Stimulated activated CD8-positive, alpha-beta memory T cell treated with anti-CD3 and anti-CD28 coated beads, Interleukin-2, amount 100 ng/mL, for 48 hours (primary cell): Measurements from ENCODE around the gene PALD1.
"Not testable (repeated sequence)": the region's sequence is repeated elsewhere in the genome, so short reads cannot be mapped to it uniquely, and the experiment has no call there.

ENCODE experiments used
- DNase-seq, 2 donors: peaks; one replicate each; pipeline ENCODE4 v3.0.0-alpha.2; 2020; ENCODE audit warnings: low read depth in 2 of 2

PALD1 gene

DNA sequence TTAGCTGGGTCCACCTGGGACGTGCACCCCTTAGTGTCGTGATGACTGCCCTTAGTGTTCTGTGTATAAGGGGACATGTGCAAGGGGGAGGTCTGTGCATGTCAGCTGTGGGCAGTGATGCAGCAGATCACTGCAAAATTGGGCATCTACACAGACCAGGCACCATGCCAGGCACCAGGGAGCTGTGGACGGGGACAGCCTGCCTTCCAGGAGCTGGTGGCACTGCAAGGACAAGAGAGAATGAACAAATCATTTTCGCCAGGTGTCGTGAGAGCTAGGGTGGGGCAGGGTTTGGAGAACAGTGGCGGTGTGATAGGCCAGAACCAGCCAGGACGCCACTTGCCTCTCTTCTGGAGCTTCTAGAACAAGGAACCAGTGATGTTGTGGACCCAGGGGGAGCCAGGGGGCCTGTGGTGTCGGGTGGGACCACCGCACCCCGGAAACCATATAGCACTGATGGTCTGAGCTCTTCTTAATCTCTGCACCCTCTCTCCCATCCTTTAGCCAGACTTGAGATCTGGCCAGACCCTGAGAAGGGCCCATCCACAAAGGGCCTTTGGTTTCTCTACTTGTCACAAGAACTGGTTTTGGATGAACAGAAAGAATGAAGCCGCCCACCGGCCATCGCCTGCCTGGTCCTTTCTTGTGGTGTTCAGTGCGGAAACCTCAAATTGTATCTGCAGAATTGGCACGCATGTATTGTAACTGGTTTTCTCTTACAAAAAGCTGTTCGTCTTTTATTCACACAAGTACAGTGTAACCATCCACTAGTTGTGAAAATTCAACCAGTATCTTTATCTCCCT, 93.3 kb downstream of the PALD1 start:
- no peak for DNase-seq

DNA sequence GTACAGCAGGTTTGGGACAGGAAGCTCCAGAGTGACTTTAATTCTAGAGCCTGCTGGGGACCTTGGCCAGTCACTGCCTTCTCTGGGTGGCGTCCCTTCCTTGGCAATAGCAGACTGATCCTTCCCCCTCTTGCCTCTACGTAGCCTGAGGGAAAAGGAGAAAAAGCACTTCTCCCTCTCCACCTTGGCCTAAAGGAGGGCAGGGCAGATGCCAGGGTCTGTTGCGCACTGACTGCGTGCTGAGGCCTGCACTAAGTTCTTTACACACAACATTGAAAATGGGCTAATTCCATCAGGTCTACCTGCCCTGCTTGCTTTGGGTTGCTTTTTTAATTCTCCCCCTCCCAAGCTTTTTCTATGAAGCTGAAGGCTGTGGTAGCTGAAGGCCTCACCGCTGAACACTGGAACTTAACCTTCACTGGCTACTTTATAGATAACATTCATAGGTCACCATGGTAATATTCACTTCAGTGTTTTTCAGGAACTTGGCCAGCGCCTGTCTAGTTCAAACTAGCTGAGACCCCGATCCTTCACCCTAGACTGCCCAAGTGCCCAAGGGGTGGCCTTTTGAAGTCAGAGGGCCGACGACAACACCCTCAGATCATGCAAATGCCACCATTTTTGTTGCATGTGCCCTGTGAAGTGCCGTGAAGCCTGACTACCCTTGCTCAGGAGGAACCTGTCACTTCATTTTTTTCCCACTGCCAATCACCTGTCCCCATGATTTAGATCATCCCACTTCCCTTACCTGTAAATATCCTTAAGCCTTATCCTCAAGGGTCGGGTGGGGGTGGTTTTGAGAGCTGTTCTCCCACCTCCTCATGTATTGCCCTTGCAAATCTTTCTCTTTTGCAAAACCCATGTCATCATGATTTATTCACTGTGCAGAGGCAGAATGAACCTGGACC, 95.3 kb downstream of the PALD1 start:
- no peak for DNase-seq

DNA sequence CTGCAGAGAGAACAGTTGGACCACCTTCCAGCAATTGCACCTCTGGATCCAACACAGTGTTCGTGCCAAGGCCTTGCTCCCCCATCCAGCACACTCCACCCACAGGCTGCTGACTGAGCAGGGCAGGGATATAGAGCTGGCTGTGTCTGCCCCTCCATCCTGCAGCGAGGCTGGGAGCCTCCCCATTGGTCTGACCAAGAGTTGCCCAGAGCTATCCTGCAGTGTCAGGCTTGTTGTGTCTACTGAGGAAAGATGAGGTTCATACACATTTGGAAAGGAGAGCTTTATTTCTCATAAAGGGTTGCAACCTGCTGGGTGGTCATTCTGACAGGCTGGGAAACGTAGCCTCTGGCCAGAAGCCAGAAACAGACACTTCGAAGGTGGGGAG, 96.9 kb downstream of the PALD1 start:
- DNase-seq = no peak

DNA sequence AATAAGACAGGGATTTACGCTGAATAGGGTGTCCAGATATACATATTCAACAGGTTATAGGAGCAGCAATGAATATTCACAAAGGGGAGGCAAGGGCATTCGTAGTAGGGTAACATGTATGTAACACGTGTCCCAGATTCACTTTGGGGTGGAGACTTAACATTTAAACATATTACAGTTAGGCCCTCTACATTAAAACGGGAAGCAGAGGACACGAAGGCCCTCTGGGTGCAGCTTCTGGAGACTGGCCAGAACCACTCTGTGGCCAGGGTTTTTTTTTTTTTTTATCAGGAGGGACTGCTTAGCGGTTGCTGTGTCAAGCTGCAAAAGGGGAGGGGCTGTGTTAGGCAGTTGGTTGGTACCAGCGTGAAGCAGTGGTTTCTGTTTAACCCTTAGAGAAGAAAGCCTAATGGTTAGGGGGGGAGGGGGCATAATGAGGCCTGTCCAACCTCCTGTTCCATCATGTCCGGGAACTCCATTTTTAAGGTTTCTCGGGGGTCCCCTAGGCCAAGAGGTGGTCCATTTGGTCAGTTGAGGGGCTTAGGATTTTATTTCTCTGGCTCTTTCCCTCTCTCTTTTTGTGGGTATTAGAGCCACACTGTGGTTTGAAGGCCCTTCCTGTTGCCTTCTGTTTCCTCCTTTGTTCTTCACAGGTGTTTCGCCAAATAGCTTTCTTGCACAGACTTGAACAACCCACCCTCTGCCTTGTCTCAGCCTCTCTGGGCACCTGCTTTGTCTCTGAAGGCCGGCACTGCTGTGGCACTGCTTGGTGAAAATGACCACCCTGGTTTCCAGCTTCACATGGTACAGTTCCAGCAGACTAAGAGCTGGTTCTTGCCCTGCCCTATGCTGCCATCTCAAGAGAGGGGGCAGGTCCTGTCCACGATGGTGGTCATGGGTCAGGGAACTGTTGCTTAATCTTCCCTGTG, 97.6 kb downstream of the PALD1 start:
- no peak for DNase-seq

DNA sequence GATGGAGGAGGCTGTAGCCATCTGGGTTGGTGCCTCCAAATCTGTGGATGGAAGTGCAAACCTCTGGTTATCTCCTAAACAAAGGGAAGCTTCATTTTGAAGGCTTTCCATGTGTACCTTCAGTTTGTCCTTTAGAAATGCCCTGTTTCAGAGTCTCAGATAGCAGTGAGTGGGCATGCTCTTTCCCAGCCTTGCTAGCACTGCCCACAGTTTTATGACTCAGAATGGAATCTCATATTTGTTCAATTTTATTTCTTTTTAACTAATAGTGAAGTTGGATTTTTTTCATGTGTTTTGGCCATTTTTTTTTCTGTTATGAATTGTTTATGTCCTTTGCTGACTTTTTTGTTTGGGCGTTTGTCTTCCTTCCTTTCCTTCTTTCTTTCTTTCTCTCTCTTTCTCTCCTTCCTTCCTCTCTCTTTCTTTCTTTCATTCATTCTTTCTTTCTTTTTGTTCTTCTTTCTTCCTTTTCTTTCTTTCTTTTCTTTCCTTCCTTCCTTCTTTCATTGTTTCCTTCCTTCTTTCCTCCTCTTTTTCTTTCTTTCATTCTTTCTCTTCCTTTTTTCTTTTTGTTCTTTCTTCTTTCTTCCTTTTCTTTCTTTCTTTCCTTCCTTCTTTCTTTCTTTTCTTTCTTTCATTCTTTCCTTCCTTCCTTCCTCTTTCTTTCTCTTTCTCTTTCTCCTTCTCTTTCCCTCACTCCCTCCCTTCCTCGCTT, 98.4 kb downstream of the PALD1 start:
- no peak for DNase-seq

DNA sequence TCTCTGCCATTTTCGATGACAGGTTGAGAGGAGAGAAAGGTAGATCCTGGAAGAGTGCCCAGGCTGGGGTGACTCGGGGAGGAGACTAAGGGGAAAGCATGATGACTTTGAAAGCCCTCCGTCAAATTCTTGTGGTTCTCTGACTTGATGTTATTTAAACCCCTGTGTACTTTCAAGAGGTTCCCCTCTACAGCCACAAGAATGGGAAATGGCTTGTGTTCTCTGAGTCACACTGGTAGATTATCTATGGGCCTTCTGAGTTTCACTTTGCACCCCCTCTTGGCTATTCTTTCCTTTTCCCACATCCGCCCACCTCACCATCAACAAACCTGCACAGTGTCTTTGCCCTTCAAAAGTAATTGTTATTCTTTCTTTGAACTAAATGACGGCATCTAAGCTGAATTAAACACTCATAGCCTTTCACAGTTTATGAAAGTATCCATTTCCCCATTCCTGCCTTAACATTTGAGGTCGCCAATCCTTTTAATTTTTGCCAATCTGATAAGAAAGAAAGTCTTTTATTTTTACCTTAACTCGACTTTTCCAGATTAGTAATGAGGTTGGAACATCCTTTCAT, 99.9 kb downstream of the PALD1 start:
- peak in 1 of 2 donors; percentile 66 for DNase-seq

DNA sequence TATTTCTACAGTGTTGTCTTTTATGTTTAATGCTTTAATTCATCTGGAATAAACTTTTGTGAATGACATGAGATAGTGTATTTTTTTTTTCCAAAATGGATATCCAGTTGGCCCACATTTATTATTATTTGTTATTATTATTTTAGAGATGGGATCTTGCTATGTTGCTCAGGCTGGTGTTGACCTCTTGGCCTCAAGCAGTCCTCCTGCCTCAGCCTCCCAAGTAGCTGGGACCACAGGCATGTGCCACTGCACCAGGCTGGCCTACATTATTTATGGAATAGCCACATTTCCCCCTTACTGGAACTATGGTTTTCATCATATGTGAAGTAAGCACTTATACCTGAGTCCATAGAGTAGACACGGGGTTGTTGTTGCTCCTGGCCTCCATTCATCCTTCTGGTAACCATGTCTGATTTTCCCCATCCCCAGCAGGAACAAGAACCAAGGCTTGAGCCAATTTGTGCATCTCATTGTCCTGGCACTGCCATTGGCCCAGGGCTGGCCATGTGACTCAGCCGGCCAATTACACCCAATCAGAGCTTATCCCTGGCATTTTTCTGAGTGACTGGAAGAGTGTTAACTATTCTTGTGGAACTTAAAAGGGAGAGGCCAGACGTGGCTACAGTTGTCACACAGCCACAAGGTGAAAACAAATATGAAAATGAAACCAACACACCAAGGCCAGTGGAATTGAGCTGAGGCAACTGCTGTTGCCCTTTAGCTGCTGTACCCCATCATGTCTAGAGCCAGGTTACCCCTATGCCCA, 100.9 kb downstream of the PALD1 start:
- no peak for DNase-seq

DNA sequence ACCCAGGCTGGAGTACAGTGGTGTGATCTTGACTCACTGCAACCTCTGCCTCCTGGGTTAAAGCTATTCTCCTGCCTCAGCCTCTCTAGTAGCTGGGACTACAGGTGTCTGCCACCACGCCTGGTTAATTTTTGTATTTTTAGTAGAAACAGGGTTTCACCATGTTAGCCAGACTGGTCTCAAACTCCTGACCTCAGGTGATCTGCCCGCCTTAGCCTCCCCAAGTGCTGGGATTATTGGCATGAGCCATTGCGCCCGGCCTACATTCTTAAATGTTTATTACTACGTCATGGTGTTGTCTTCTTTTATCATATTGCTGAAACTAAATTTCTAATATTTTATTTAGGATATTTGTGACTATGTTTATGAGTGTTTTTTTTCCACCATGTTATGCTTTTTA, 102.6 kb downstream of the PALD1 start:
- not testable (repeated sequence) for DNase-seq

DNA sequence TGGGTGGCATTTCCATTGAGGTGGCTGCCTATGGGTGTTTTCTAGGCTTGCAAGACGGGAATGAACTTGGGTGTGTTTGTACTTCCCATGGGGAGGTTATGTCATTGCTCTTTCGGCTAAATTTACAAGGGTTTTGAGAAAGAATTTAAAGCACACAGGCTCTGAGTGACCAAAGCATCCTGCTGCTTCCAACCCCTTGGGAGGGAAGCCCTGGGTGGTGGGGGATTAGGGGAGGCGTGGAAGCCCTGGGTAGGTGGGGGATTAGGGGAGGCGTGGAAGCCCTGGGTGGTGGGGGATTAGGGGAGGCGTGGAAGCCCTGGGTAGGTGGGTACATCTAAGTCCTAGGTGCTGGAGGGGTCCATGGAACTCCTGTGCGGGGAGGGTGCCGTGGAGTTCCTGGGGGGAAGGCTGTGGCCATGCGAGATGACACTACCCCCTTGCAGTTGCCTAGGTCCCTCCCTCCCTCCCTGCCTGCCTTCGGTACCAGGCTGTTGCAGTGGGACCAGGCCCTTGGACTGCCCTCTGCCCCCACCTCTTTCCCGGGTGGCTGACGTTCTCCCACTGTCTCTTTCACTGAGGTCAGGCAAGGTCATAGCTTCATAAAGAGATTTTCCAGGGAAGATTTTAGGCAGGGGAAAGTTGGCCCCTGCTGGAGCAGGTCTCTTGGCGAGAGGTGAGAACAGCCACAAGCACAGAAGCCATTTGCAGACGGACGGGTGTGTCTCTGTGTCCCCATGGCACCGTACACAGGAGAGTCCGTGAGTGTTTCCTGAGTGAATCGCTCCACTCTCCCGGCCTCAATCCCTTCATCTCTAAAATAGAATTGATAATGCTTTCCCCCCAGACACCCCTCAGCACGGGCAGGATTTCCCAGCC, 104.5 kb downstream of the PALD1 start:
- no peak for DNase-seq

DNA sequence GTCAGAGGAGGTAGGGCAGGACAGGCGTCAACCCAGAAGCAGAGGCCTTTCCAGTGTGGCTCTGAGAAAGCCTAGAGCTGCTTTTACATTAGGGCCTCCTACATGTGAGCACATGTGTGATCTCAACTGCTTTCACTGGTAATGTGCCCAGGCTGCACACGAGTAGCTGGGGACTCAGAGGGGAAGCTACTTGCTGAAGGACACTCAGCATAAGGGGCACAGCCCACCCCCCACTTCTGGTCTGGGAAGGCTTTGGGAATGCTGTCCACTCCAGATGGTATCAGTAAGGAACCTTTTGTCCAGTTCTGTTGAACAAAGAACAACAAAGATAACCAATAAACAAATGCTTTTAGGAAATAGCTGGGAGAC, 105.1 kb downstream of the PALD1 start:
- DNase-seq = no peak

DNA sequence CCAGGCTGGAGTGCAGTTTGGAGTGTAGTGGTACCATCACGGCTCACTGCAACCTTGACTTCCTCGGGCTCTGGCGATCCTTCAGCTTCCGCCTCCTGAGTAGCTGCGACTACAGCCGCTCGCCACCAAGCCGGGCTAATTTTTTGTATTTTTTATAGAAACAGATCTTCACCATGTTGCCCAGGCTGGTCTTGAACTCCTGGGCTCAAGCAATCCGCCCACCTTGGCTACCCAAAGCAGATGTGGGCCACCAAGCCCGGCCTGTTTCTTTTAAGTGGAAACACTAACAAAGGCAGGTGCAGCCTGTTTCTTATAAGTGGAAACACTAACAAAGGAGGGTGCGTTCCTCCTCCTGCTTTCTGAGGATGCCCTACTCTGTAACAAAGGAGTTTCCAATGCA, 105.8 kb downstream of the PALD1 start:
- no peak for DNase-seq

DNA sequence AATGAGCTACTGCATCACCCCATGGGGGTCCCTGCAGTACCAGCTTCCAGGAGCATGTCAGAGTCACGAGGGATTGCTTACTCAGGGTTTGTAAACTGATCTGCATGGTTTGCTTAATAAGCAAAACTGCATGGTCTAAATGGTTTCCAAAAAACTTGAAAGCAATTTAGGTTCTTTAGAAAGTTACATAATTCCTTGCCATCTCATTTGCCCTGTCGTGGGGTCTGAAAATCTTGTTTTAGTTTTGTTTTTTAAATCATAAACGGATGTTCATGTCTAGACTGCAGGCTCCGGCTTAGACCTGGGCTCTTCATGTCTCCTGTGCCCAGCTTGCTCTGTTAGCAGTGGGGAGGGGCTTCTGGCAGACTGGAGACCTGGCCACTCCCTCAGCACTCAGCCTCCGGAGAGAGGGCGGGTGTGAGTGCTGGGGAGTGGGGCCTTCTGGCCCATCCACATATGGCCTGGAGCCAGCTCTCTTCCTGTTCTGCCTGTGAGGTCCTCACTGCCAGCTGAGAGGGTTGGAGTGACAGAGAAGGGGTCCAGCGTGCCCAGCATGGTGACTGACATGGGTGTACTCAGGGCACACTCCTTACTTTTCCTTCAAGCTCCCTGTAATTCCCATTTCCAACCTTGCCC, 106.5 kb downstream of the PALD1 start:
- DNase-seq = no peak

DNA sequence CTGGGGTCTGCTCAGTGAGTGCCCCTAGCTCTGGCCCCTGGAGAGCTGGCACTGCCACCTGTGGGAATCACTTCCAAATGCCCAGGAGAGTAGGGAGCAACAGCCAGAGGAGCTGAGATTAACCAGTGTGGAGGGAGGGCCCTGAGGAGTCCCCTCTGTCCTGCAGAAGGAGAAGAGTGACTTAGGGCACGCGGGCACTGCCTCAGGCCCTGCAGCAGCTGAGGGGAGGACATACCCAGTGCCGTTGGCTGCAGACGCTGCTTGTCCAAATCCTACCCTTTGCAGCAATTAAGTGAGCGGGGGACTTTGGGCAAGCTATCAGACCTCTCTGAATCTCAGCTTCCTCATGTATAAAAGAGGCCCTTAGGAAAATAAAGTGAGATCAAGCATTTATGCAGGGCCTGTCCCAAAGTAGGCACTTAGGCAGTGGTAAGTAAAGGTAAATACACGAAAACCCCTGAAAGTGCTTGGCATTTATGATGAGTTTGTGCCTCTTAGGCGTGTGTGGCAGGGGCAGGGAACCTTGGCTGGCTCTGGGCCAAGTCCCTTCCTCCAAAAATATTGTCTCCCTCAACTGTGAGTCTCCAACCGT, 107.1 kb downstream of the PALD1 start:
- no peak for DNase-seq

DNA sequence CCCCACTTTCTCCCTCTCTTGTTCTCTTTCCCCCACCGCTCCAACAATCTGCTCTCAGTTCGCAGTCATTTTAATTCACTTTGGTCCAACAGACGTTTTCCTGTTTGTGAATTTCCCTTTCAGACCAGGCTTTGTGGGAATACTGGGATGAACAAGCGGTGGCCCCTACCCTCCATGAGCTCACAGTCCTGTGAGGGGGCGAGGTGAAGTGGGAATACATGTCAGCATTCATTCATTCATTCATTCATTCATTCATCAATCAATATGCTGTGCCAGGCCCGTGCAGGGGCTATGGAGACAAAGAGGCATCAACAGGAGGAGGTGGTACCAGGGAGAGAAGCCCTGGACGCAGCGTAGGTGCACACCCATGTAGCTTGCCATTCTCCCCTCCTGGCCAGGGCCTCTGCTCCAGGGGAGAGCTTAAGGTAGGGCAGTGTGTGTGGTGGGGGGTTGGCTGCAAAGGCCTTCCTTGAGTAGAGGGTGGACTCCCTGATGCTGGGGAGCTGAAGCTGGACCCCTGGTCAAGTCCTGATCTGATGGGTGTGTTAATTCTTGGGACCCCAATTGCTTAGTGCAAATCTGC, 107.9 kb downstream of the PALD1 start:
- DNase-seq = no peak

DNA sequence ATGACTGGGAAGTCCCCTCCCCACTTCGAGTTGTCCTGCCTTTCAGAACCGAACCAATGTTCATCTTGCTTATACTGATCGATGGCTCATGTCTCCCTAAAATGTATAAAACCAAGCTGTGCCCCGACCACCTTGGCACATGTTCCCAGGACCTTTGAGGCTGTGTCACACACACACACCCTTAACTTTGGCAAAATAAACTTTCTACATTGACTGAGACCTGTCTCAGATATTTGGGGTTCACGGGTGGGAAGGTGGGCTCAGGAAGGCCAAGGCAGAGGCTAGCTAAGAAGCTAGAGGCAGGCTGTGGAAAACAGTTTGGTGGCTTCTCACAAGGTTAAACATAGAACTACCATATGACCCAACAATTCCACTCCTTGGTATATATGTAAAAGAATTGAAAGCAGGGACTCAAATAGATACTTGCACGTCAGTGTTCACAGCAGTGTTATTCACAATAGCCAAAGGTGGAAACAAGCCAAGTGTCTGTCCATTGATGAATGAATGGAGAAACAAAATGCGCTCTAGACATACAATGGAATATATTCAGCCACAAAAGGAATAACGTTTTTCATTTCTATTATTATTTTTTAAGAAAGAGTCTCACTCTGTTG, 108.6 kb downstream of the PALD1 start:
- no peak for DNase-seq

DNA sequence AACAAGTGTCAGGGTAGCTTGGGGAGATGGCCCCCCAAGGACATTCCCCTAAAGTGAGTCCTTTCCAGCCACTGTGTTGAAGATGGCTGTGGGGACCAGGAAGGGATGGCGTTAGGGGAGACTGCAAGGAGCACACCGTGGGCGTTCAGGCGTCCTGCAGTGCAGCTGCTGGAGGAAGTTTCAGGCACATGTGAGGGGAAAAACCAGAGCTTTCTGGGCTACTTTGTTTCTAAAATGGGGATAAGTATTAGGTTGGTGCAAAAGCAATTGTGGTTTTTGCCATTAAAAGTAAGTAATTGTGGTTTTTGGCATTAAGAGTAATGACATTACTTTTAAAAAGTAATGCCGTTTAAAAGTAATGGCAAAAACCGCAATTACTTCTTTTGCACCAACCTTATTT, 109.7 kb downstream of the PALD1 start:
- no peak for DNase-seq

DNA sequence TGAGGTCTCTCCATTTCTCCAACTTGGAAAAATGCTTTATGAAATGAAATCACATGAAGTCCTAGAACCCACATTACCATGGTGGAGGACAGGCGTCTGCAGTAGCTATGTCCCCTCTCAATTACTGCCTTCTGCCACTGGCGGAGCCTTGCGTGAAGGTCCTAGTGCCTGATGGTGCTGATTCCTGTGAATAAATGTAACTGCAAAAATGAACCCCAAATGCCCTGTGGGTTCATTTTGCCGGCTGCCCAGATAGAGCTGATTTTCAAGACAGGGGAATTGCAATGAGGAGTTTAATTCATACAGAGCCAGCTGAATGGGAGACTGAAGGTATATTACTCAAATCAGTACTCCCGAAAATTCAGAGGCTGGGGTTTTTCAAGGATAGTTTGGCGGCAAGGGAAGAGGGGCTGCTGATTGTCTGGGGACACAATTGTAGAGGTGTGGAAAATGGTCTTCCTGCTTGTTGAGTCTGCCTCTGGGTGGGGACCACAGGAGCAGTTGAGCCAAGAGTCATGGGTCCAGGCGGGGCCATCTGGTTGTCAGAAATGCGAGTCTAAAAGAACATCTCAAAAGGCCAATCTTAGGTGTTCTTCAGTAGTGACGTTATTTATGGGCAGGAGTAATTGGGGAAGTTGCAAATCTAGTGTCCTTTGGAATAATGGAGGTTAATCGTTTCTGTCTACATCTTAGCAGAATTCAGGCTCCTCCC, 110.4 kb downstream of the PALD1 start:
- no peak for DNase-seq
